Activated CD4-positive, alpha-beta T cell treated with anti-CD3 and anti-CD28 coated beads, Interleukin-2, Interleukin-4, amounts not matched to agents 100 ng/mL and 50 ng/mL, durations not matched to agents 16 hours and 8 hours (primary cell): ENCODE data around the gene LY86.

Source experiments
- DNase-seq: peaks from one replicate; pipeline ENCODE4 v3.0.0-alpha.2; 2020; ENCODE audit warnings: low spot score

The LY86 gene

DNA sequence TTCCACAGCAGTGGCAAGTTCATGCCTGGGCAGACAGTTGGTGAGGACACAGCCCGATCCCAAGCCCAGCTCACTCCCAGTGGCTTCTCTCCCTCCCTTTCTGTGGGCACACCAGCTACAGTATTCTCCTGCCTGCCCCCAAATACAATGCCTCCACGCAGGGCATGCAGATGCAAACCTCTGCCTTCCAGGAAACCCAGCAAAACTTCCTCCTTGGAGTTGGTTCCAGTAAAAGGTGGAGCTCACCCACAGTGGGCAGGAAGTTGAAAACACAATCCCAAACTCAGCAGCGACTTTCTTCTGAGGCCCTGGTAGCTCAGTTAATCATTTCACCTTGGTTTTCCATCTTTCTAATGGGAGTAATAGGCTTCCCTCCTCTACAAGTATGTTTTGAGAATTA, 93.7 kb downstream of the LY86 start:
- DNase-seq = no peak

DNA sequence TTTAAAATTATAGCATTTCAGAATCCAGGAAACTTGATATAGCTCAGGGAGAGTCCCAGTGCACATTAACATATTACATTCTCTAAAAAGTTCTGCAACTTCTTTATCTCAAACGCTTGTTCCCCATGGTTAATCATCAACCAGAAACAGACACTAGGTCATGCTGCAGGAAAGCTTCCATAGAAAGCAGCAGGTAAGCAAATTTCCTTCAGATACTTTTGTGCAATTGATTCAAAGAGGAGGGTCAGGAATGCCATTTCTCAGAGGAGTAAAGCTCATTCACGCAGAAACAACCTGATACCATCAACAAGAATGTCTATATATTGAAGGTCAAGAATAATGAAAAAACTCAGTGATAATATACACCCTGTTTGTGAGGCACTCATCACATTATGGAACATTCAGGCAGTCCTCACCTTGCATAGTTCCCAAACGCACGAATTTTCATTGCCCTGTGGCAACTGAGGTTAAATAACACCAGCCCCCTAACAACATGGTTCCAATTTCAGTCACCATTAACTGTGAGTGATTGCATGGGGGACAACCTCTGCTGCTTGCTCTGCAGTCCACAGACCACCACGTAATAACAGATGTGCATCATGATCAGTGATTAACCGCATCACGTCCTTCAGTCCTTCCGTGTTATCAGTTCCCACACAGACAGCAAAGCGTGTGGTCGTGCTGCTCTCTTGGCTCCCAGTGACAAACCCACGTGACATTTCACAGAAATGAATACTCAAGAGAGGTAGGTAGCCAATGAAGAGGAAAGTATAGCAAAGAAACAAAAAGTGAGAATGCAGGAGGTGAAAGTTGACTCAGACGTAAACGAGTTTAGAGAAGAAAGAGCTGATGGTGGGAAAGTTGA, 95.7 kb downstream of the LY86 start:
- DNase-seq = peak; percentile 88

DNA sequence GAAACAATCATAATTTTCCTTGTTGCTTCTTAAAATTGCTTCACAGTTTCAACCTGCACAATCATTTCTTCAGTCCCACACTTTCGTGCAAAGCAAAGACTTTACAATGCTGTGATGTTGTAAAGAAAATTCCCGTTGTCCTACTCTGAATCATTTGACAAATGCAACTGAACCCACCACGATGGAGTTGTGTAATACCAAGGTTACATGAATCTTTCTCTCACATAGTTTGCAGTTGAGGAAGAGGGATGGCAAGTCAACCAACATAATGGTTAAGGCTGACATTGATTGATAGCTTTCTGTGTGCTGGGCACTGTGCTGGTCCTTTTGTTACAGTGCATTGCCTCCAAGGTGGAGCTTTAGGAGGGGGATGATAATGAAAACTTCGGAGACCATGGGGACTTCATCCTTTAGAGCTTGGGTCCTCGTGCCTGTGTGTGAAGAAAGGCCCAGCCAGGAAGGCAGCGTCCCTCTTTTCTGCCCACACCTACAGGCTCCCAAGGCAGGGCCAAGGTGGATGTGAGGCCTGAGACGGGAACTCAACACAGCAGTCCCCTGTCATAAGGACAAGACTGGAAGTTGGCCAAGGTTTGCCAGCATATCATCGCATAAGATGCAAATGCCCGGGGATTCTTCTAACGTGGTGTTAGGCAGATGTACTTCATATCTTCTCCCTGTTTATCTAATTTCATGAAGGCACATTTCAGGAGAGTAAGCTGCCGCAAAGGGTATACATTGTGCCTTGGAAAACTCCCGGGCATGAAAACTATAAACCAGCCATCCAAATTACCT, 96.9 kb downstream of the LY86 start:
- peak; percentile 48 for DNase-seq

DNA sequence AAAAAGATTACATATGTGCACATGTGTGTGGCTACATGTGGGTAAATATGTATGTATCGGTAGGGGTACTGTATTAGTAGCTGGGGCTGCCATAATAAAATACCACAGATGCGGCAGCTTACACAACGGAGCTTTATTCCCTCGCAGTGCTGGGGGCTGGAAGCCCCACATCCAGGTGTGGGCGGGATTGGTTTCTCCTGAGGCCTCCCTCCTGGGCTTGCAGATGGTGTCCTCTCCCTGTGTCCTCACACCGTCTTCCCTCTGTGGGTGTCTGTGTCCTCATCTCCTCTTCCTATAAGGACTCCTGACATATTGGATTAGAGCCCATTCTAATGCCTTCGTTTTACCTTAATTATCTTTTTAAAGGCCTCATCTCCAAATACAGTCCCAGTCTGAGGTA, 97.7 kb downstream of the LY86 start:
- no peak for DNase-seq

GRCh38 chr6:6686748-6687601, 98.5 kb downstream of the LY86 start:
- no peak for DNase-seq

- peak; percentile 24 for DNase-seq
These were observed 99.8 kb downstream of the LY86 start for GRCh38 chr6:6688283-6688682.

- no peak for DNase-seq
These were observed 100.4 kb downstream of the LY86 start for GRCh38 chr6:6688951-6689350.

DNA sequence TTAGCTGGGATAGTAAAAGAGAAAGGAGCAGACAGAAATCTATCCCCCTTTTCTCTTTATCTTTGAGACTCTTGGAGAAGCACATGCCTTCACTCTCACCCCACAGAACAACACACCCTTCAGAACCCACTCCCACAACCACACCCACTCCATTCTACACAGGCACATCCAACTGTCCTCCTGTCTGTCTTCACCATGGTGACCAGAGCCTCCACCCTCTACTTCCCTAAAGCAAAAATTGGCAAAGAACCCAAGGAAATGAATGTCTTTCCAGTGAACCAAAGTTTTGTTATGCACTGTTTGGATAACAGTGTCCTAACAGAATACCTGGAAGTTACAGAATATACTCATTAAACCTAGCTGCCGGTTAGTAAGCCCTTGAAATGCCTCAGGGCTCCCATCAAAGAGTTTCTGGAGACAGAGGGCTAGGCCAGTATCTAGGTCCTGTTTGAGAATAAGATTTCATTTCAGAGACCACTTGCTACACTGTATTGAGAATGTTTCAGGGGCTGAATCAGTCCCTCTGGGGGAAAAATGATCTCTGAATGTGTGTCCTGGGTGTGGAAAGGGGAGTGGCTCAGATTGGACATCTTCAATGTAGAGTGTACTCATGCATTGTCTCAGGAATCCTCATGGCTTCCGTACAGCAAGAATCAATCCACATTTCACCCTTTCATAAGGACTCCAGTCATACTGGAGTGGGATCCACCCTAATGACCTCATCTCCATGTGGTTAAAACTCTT, 101.1 kb downstream of the LY86 start:
- no peak for DNase-seq

DNA sequence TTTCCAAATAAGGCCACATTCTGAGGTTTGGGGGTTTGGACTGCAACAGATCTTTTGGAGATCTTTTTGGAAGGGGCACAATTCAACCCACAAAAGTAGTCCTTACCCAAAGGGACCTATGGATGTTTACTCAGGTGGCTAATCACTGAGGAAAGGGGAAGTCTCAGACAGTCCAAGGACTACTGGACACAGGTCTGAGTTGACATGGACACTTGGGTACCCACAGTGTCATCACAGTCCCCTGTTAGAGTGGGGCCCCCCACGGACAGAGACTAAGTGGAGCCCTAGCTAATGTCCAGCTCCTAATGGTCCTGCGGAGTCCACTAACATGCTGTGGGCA, 101.6 kb downstream of the LY86 start:
- DNase-seq = no peak

- no peak for DNase-seq
These were observed 105.9 kb downstream of the LY86 start for GRCh38 chr6:6694368-6694780.

- no peak for DNase-seq
These were observed 106.5 kb downstream of the LY86 start for GRCh38 chr6:6694825-6695624.

GRCh38 chr6:6695625-6696276, 107.2 kb downstream of the LY86 start:
- no peak for DNase-seq

DNA sequence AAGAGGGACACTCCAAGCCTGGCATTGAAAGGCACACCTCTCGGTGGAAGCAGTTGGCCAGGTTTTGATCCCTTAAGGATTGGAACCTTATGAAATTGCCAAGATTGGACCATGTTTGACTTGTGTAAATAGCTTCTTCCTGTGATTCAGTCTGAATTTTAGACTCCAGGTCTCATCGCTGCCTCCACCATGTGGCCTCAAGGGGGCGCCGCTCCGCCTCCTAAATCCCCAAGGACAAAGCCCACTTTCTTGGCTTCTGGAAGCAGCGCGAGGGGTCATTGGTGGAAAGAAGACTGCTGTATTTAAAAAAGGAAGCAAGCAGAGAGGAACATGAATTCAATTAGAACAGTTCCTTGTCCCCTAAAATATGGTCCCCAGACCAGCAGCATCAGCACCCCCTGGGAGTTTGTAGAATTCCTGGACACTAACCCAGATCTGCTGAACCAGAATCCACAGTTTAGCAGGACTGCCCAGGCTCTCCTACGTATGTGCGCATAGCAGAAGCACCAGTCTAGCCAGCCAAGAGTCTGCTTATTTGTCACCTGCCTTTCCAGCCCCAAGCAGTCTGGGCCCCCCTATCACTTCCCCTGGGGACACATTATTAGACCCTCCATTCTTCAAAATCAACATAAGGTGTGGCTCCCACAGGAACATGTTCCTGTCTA, 108.5 kb downstream of the LY86 start:
- DNase-seq = peak; percentile 33

DNA sequence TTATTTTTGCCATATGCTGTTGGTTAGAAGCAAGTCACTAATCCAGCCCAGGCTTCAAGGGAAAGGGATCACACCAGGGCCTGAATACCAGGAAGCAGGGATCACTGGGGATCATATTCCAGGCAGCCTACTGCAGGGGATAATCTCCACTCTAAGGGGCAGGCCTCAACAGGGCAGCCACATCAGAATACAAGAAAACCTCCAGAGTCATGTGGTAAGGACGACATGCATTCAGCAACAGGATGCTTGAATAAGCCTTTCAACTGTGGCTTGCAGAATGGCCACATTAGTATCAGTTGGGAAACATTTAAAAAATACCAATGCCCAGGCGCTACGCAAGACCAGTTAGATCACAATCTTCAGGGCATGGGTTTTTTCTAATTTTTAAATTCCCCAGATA, 109.1 kb downstream of the LY86 start:
- no peak for DNase-seq

GRCh38 chr6:6699741-6700367, 111.3 kb downstream of the LY86 start:
- no peak for DNase-seq

- no peak for DNase-seq
These were observed 112.1 kb downstream of the LY86 start for GRCh38 chr6:6700407-6701270.

- DNase-seq = no peak
These were observed 113.3 kb downstream of the LY86 start for GRCh38 chr6:6701864-6702263.

- no peak for DNase-seq
These were observed 115.2 kb downstream of the LY86 start for GRCh38 chr6:6703699-6704098.
